HG03571 (cell line): ENCODE data around the gene CBL.

ENCODE experiments used
- ATAC-seq: cut with Tn5 transposase; IDR thresholded peaks from one replicate; pipeline ENCODE4 v1.9.1; 2021; ENCODE audit not compliant: unreplicated experiment

The CBL gene

GRCh38 chr11:119307219-119307618, 101.1 kb downstream of the CBL start:
- ATAC-seq: no peak

- ATAC-seq: no peak
Measured at GRCh38 chr11:119307974-119308373, 101.8 kb downstream of the CBL start.

GRCh38 chr11:119309411-119309810, 103.3 kb downstream of the CBL start:
- no peak for ATAC-seq

DNA sequence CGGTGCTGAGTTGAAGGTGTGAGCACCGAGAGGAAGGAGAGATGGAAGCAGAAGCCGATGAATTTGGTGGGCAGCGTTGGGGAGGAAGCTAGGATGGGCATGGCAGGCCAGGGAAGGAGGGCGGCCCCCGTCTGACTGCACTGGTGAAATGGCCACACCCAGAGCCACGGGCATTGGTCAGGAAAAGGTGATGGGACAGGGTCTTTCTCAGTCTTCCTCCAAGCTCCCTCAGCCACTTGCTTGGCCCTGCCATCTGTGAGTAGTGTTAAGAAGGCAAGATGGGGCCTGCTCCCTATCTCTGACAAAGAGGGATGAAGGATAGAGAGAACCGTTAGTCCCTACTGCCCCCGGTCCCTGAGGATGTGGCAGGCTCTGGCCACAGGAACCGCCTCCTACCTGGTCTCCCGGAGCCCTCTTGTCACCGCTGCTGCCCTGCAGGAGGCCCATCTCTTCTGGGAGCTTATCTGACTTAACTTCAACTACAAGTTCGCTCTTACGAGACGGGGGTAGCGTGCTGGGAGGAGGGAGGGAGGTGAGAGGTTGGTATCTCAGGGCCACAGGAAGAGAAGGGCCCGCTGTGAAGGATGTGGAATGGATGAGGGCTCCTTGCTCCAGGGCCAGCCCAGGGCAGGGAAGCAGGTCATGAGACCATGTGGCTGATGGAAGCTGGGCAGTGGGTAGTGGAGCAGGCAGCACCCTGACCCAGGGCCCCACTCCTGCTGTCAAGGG, 104.0 kb downstream of the CBL start:
- no peak for ATAC-seq

- no peak for ATAC-seq
Measured at GRCh38 chr11:119310682-119311052, 104.5 kb downstream of the CBL start.

DNA sequence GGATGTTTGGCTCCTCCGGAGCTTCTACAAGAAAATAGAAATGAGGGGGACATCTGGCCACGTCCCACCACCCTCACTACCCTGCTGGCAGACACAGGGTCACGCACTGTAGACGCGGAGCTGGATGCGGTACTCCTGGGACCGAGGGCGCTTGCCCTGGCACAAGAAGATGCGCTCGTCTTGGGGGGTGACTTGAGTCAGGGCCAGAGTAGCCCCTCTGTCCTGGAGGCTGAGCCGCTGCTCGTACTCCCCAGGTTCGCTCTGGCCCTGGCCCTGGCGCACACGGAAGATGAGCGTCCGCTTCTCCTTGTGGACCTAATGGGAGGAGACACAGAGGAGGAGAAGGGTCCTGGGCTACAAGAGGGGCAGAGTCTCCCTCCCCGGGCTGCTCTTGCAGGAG, 108.6 kb downstream of the CBL start:
- ATAC-seq: no peak

DNA sequence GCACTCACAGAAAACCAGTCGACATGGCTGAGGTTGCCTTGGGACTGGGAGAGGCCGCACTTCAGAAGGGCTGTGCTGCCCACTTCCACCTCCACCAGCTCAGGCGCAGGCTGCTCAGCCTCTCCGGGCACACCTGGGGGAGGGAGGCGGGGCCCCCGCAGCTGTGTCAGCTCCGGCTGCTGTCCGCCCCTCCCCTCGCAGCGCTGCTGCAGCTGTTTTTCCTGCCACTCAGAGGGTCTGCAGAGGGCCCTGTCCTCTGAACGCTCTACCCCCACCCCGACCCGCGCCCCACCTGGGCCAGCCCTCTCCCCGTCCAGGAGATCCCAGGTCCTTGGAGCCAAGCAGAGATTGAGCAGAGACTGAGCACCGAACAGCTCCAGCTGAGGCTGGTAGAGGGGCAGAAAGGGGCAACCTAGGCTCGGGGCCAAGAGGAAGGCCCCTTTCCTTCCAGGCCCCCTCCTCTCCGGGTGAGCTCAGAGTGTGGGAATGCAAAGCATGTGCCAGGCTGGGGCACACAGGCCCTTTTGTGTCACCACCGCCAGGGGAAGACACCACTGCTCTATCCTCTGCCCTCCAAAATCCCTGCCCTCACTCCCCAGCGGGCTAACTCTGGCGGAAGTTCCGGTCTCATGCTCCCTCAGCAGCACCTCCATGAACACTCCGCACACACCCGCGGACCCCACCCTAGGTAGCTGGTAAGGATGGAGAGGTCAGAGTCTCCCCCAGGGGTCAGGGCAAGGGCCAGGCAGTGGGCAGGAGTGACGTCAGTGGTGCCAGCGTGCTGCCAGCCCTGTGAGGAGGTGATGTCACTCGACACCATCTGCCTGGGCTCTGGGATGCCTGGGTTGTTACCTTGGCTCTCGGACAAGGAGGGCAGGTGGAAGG, 109.2 kb downstream of the CBL start:
- no peak for ATAC-seq

GRCh38 chr11:119316016-119316728, 110.0 kb downstream of the CBL start:
- no peak for ATAC-seq

DNA sequence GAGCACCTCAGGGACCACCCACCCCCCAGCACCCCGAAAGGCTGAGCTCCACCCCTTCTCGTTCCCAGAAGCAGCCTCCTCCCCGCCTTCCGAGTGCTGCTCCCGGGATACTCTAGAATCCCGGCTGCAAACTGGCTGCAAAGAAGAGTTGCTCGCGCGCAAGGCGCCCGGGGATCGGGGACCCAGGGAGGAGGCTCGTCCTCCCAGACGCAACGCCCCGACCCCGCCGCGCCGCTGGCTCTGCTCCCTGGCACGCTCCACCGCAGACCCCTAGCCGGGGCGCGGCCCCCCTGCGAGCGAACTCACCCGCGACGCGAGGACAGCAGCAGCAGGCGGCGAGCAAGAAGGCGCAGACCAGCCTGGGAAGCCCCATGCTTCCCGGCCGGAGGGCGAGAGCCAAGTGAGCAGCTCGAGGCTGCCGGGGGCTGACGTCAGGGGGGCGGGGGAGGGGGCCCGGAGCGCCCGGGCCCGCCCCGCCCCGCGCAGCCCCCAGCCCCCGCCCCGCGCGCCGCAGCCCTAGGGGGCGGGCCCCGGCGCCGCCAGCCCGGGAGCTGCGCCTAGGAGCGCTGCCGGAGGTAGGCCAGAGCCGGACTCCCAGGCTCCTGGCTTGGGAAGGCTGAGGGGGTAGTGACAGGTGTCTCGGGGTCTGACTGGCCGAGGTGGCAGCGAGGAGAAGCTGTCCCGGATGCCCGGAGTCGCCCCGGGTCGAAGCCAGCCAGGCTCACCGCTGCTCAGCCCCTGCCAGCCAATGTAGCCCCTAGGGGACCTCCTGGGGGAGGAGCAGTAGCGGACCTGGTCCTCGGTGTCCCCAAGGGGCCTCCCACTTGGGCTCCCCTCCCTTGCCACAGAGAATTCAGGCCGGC, 110.8 kb downstream of the CBL start, which contains the start of gene MCAM:
Gene MCAM (minus strand): TSS at position 402 of the 863 bp plus-strand sequence. CDS start 29 bp downstream, at position 373.
- ATAC-seq: no peak

DNA sequence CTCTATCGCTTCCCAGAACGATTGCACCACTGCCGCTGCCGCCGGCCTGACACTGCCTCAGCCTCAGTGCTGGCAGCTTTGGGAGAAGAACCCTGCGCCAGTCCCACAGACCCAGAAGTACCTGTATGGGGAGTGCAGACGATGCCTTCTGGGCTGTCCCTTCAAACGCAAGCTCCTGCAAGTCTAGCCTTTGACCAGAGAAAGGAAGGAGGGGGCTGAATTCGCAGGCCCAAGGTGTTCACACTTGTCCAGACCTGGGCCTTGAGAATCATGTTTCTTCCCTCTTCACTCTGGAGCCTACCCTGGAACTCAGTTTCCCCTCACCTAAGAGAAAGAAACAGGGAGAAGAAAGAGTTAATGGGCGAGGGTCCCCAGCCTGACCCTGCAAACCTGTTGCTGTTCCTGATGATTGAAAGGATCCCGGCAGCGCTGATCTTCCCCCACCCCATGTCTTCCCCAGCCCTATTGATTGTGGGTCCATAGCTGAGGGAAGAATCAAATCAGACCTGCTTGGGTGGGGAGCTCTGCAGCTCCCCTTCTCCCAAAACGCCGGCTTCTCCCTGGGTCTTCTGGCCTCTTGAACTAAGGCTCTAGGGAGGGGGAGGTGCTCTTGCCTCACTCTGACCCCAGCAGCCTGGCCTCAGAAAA, 111.6 kb downstream of the CBL start:
- ATAC-seq: no peak

- ATAC-seq: no peak
Measured at GRCh38 chr11:119318240-119319135, 112.3 kb downstream of the CBL start.

DNA sequence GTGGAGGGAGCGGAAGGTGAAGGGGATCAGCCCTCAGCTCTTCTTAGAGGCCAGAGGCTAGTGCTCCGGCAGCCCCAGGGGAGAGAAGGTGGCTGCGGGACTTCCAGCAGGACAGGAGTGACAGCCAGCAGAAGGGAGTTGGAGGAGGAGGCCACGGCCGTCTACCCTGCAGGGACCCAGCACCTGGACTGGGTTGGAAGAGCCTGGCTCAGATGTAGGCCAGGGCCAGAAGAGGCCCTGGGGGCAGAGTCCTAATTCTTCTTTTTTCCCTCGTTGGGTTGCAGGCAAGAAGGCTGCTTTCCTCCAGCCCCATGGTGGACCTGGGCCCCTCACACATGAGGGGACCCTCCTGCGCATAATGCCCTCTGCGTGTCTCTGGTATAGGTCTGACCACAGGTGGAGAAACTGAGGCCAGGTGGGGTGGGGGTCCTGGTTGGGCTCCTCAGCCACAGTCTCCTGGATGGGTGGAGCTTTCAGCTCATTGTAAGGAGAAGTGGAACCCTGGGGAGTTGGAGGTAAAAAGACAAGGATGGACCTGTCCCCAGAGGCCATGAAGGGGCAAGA, 113.1 kb downstream of the CBL start:
- ATAC-seq: no peak

DNA sequence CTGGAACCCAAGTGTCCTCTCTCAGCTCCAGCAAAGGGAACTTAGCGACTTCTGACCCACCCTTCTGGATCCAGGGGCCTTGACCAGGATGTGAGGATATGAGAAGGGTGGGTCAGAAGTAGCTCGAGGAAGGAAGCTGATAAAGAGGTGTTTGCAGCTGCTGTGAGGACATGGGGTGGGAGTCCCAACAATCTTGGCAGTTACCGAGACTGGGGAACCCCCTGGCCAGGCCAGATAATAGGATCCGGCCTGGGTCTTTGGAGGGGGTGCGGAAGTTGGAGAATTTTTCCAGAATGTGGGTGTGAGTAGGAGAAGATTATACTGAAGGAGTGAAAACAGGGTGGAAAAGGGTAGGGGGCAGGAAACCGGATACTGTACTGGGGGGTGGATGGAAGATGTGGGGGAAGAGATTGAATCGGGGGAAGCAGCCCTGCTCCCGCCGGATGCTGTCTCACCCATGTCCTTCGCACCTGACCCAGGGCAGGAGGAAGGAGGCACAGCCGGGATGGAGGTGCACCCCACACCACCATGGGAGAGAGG, 113.6 kb downstream of the CBL start:
- no peak for ATAC-seq

GRCh38 chr11:119320240-119320775, 114.2 kb downstream of the CBL start:
- ATAC-seq: no peak

DNA sequence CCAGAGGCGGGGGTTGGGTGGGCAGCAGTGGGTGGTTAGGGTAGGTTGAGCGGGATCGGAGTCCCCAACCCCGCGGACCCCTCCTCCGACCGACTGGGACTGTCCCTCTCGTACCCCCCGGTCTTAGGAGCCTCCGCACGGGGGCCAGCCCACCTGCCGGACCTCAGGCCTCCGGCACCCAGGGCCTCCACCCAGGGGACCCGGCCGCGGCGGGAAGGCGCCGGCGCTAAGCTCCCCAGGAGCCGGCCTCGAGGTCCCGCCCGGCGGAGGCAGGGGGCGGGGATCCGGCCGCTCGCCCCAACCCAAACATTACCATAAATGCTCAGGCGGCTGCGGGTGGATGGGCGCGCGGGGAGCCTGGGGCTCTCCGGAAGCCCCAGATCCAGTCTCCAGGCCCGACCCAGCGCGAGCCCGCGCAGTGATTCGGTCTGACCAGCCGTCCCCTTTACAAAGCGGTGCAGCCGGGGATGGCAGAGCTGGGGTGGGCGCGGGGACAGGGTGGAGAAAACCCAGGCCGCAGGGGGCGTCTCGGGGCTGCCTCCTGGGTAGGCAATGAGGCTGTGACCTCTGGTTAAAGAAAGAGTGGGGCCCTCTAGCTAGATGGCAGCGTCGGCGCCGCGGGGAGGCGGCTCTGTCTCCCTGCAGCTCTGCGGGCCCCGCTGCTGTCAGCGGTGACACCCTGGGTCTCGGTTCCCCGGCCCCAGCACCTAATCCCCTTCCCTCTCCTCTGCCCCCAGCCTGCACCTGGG, 114.8 kb downstream of the CBL start:
- peak; percentile 56 for ATAC-seq

DNA sequence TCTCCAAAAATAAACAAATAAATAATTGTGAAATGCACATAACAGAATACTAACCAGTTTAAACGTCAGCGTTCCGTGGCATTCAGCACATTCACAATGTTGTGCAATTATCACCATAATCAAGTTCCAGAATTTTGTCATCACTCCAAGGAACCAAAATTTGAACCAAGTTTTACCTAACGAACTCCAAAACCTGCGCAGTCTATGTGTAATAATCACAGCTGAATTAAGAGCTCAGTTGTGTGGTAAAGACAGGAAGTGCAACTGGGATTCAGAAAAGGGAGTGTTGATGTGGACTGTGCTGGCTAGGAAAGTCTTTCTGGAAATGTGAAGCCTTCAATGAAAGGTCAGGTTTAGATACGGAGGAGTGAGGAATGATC, 116.2 kb downstream of the CBL start:
- ATAC-seq: no peak

GRCh38 chr11:119322921-119323531, 116.9 kb downstream of the CBL start:
- no peak for ATAC-seq
